Tibial nerve (tissue), 3 donors: ENCODE data around the gene CHAF1B.

ENCODE experiments used
- POLR2A ChIP-seq, 2 donors: fragments of 450-650 bp; IDR thresholded peaks; one replicate each; pipeline ENCODE4 v1.6.1; 2017; ENCODE audit warnings: antibody characterized with exemption in 2 of 2, mild to moderate bottlenecking in 2 of 2, moderate library complexity in 2 of 2
- TF ChIP-seq, protein P1 (sequence below), 5 experiments: fragments of 200-600 bp in 3 of 5; fragments of 450-650 bp in 2 of 5; sonication (generic) in 3 of 5; IDR thresholded peaks; one replicate each; pipeline ENCODE4 v1.5.1; 2016 to 2019; ENCODE audit warnings: antibody characterized with exemption in 5 of 5, mild to moderate bottlenecking in 3 of 5, moderate library complexity in 2 of 5

DNA sequence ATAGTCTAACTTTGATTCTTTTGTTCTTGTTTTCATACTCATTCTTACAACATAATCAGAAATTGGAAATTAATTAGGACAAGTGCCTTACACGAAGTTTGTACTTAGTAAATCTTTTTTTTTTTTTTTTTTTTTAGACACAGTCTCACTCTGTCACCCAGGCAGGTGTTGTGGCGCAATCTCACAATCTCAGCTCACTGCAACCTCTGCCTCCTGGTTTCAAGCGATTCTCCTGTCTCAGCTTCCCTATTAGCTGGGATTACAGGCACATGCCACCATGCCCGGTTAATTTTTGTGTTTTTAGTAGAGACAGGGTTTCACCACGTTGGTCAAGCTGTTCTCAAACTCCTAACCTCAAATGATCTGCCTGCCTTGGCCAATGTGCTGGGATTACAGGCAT, 12.4 kb downstream of the CHAF1B start:
- TF ChIP-seq, protein P1, sequence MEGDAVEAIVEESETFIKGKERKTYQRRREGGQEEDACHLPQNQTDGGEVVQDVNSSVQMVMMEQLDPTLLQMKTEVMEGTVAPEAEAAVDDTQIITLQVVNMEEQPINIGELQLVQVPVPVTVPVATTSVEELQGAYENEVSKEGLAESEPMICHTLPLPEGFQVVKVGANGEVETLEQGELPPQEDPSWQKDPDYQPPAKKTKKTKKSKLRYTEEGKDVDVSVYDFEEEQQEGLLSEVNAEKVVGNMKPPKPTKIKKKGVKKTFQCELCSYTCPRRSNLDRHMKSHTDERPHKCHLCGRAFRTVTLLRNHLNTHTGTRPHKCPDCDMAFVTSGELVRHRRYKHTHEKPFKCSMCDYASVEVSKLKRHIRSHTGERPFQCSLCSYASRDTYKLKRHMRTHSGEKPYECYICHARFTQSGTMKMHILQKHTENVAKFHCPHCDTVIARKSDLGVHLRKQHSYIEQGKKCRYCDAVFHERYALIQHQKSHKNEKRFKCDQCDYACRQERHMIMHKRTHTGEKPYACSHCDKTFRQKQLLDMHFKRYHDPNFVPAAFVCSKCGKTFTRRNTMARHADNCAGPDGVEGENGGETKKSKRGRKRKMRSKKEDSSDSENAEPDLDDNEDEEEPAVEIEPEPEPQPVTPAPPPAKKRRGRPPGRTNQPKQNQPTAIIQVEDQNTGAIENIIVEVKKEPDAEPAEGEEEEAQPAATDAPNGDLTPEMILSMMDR (IDR thresholded peaks at IDR 0.05): no peak
- TF ChIP-seq POLR2A (IDR thresholded peaks at IDR 0.05): no peak
